Upper lobe of right lung (tissue), 1 donor: ENCODE results near the gene PPA2. TPM values are rescaled to one million over a fixed set of nuclear protein-coding genes. Genes with fewer than 3 reads are reported as not detected.

Experiments used
- ATAC-seq: fragments of 200-7000 bp; cut with Tn5 transposase; one replicate; pipeline ENCODE4 v1.9.1; 2020; ENCODE audit warnings: mild to moderate bottlenecking, moderate library complexity
- DNase-seq: peaks from one replicate; pipeline ENCODE4 v3.0.0-alpha.2; 2020
- H3K27ac ChIP-seq: fragments of 200-600 bp; one replicate; pipeline ENCODE4 v1.8.0; 2022
- H3K27me3 ChIP-seq: fragments of 200-600 bp; one replicate; pipeline ENCODE4 v1.8.0; 2022; ENCODE audit warnings: mild to moderate bottlenecking
- H3K36me3 ChIP-seq: fragments of 200-600 bp; one replicate; pipeline ENCODE4 v1.8.0; 2022
- H3K4me1 ChIP-seq: fragments of 200-600 bp; one replicate; pipeline ENCODE4 v1.8.0; 2022
- H3K4me3 ChIP-seq: fragments of 200-600 bp; one replicate; pipeline ENCODE4 v1.8.0; 2022; ENCODE audit warnings: mild to moderate bottlenecking
- H3K9me3 ChIP-seq: fragments of 200-600 bp; one replicate; pipeline ENCODE4 v1.8.0; 2022
- CTCF ChIP-seq: fragments of 200-600 bp; IDR thresholded peaks from one replicate; pipeline ENCODE4 v1.8.0; 2022; ENCODE audit warnings: antibody characterized with exemption
- intact Hi-C: fragments of 100-400 bp; cut with DNase I; formaldehyde crosslinking; loops from one replicate; pipeline ENCODE4 v1.11.0; 2022
- total RNA-seq: library from RNA; stranded (reverse); fragmentation: NEBNext Ultra II Directional; extraction: Animal tissue kit (Norgen Biotek cat#: 25700); gene quantifications from one replicate; pipeline ENCODE4 v1.2.1, GENCODE V29; 2021
- donor health status: DM: no; HTN: yes; CAD: no; lungs with severe emphysema.

Gene PPA2
- total RNA-seq, 1 donor from 2014 or later, result 66.5 TPM

GRCh38 chr4:105504744-105505143 lies 30.9 kb upstream of the PPA2 start:
- TF ChIP-seq CTCF, result no peak
- intact Hi-C loops, result no loop called here
- DNase-seq, result no peak
- no peaks in the 10 kb centered on the region for H3K9me3 ChIP-seq
- H3K4me3 ChIP-seq, result no peak overlapping the region
- no peak for ATAC-seq
- H3K36me3 ChIP-seq, result no peaks in the 10 kb centered on the region
- H3K27ac ChIP-seq, result no peak overlapping the region
- no peaks in the 10 kb centered on the region for H3K4me1 ChIP-seq
- no peaks in the 10 kb centered on the region for H3K27me3 ChIP-seq

GRCh38 chr4:105503484-105503883 lies 29.6 kb upstream of the PPA2 start:
- Histone ChIP-seq H3K9me3 (no peaks in the 10 kb centered on the region), H3K27ac (no peak overlapping the region), H3K36me3 (no peaks in the 10 kb centered on the region), H3K4me1 (no peaks in the 10 kb centered on the region), H3K4me3 (no peak overlapping the region), H3K27me3 (no peaks in the 10 kb centered on the region)
- no peak for DNase-seq
- no peak for TF ChIP-seq CTCF
- ATAC-seq, result no peak
- intact Hi-C loops, result no loop called here

- Histone ChIP-seq H3K9me3 (no peaks in the 10 kb centered on the region), H3K36me3 (no peaks in the 10 kb centered on the region), H3K27me3 (no peaks in the 10 kb centered on the region), H3K4me1 (no peaks in the 10 kb centered on the region), H3K4me3 (no peak overlapping the region), H3K27ac (no peak overlapping the region)
- TF ChIP-seq CTCF, result peak; percentile 23
- ATAC-seq (peak; percentile 46), DNase-seq (no peak)
- intact Hi-C loops, result no loop called here
These were observed 23.0 kb upstream of the PPA2 start for GRCh38 chr4:105496899-105497298.

GRCh38 chr4:105495667-105496066 lies 21.8 kb upstream of the PPA2 start:
- no peak overlapping the region for H3K27ac ChIP-seq
- DNase-seq (no peak), ATAC-seq (no peak)
- no peaks in the 10 kb centered on the region for H3K9me3 ChIP-seq
- no peaks in the 10 kb centered on the region for H3K36me3 ChIP-seq
- no peaks in the 10 kb centered on the region for H3K27me3 ChIP-seq
- no peaks in the 10 kb centered on the region for H3K4me1 ChIP-seq
- no peak for TF ChIP-seq CTCF
- intact Hi-C loops, result no loop called here
- H3K4me3 ChIP-seq, result no peak overlapping the region

GRCh38 chr4:105490523-105490922 lies 16.7 kb upstream of the PPA2 start:
- H3K27me3 ChIP-seq, result no peaks in the 10 kb centered on the region
- no peak overlapping the region for H3K4me3 ChIP-seq
- no peak overlapping the region for H3K27ac ChIP-seq
- H3K9me3 ChIP-seq, result no peaks in the 10 kb centered on the region
- intact Hi-C loops, result no loop called here
- ATAC-seq (no peak), DNase-seq (no peak)
- TF ChIP-seq CTCF, result no peak
- no peaks in the 10 kb centered on the region for H3K4me1 ChIP-seq
- no peaks in the 10 kb centered on the region for H3K36me3 ChIP-seq

- no peaks in the 10 kb centered on the region for H3K9me3 ChIP-seq
- no peaks in the 10 kb centered on the region for H3K27me3 ChIP-seq
- no peak overlapping the region for H3K27ac ChIP-seq
- intact Hi-C loops, result no loop called here
- no peak for DNase-seq
- no peaks in the 10 kb centered on the region for H3K36me3 ChIP-seq
- H3K4me1 ChIP-seq, result no peaks in the 10 kb centered on the region
- no peak overlapping the region for H3K4me3 ChIP-seq
- ATAC-seq, result no peak
- TF ChIP-seq CTCF, result no peak
These were observed 10.0 kb upstream of the PPA2 start for GRCh38 chr4:105483840-105484239.
